ENCODE measurements around the gene PPP1R2.

DNA sequence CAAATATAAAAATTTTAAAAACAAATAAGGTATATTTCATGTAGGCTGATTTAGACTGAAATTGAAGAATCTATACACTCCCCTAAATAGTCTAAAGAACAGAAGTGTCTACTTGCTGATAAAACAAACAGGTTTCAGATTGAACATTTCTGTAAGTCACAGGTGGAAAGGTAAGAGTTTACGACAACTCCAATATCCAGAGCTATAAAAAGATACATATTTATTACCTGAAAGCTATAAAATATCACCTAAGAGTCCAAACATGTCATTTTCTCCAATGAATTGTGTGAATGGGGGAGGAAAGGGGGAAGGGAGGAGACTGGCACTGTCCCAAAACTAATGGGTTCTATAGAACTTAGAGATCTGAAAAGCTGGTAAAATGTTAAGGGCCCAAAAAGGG lies 26.1 kb downstream of the PPP1R2 start:
- TF ChIP-seq, protein P1, sequence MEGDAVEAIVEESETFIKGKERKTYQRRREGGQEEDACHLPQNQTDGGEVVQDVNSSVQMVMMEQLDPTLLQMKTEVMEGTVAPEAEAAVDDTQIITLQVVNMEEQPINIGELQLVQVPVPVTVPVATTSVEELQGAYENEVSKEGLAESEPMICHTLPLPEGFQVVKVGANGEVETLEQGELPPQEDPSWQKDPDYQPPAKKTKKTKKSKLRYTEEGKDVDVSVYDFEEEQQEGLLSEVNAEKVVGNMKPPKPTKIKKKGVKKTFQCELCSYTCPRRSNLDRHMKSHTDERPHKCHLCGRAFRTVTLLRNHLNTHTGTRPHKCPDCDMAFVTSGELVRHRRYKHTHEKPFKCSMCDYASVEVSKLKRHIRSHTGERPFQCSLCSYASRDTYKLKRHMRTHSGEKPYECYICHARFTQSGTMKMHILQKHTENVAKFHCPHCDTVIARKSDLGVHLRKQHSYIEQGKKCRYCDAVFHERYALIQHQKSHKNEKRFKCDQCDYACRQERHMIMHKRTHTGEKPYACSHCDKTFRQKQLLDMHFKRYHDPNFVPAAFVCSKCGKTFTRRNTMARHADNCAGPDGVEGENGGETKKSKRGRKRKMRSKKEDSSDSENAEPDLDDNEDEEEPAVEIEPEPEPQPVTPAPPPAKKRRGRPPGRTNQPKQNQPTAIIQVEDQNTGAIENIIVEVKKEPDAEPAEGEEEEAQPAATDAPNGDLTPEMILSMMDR (IDR thresholded peaks at IDR 0.05; ENCODE audit: insufficient read depth, low read length), result no peak
- TF ChIP-seq, protein P2, sequence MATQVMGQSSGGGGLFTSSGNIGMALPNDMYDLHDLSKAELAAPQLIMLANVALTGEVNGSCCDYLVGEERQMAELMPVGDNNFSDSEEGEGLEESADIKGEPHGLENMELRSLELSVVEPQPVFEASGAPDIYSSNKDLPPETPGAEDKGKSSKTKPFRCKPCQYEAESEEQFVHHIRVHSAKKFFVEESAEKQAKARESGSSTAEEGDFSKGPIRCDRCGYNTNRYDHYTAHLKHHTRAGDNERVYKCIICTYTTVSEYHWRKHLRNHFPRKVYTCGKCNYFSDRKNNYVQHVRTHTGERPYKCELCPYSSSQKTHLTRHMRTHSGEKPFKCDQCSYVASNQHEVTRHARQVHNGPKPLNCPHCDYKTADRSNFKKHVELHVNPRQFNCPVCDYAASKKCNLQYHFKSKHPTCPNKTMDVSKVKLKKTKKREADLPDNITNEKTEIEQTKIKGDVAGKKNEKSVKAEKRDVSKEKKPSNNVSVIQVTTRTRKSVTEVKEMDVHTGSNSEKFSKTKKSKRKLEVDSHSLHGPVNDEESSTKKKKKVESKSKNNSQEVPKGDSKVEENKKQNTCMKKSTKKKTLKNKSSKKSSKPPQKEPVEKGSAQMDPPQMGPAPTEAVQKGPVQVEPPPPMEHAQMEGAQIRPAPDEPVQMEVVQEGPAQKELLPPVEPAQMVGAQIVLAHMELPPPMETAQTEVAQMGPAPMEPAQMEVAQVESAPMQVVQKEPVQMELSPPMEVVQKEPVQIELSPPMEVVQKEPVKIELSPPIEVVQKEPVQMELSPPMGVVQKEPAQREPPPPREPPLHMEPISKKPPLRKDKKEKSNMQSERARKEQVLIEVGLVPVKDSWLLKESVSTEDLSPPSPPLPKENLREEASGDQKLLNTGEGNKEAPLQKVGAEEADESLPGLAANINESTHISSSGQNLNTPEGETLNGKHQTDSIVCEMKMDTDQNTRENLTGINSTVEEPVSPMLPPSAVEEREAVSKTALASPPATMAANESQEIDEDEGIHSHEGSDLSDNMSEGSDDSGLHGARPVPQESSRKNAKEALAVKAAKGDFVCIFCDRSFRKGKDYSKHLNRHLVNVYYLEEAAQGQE (IDR thresholded peaks at IDR 0.05; ENCODE audit: insufficient replicate concordance, low read depth), result no peak

Measured in HL-60 (cell line).